Tibial nerve (tissue), 4 donors: ENCODE data around the gene OBSCN. TPM values are rescaled to one million over a fixed set of nuclear protein-coding genes. Genes with fewer than 3 reads are reported as not detected.
"Not testable (repeated sequence)": the region's sequence is repeated elsewhere in the genome, so short reads cannot be mapped to it uniquely, and the experiment has no call there.

Source experiments
- DNase-seq, 2 donors: peaks; one replicate each; pipeline ENCODE4 v3.0.0-alpha.2; 2019; ENCODE audit warnings: low spot score in 2 of 2
- H3K27ac ChIP-seq, 4 donors: fragments of 200-600 bp; sonication (generic) in 3 of 4; one replicate each; pipeline ENCODE4 v1.5.1; 2017 to 2019; ENCODE audit warnings: mild to moderate bottlenecking in 1 of 4
- H3K27me3 ChIP-seq, 2 donors: fragments of 200-600 bp; sonication (generic) in 1 of 2; one replicate each; pipeline versions ENCODE4 v1.5.1 to v1.6.0; 2017 to 2019
- H3K36me3 ChIP-seq, 3 donors: fragments of 200-600 bp; sonication (generic); one replicate each; pipeline ENCODE4 v1.5.1; 2018 to 2019
- H3K4me1 ChIP-seq, 4 donors: fragments of 200-600 bp; sonication (generic) in 3 of 4; one replicate each; pipeline ENCODE4 v1.5.1; 2017 to 2019
- H3K4me3 ChIP-seq, 4 donors: fragments of 200-600 bp; sonication (generic) in 3 of 4; one replicate each; pipeline ENCODE4 v1.5.1; 2017 to 2019; ENCODE audit warnings: mild to moderate bottlenecking in 1 of 4, moderate library complexity in 1 of 4
- H3K9me3 ChIP-seq, 4 donors: fragments of 200-600 bp; sonication (generic) in 3 of 4; one replicate each; pipeline ENCODE4 v1.5.1; 2017 to 2019
- EP300 ChIP-seq, 2 donors: sonication (generic); formaldehyde crosslinking; IDR thresholded peaks; one replicate each; pipeline ENCODE4 v1.6.1; 2017; ENCODE audit warnings: antibody characterized with exemption in 2 of 2, mild to moderate bottlenecking in 1 of 2
- POLR2A ChIP-seq, 2 donors: fragments of 450-650 bp; IDR thresholded peaks; one replicate each; pipeline ENCODE4 v1.6.1; 2017; ENCODE audit warnings: antibody characterized with exemption in 2 of 2, mild to moderate bottlenecking in 2 of 2, moderate library complexity in 2 of 2
- WGBS, 2 donors: methylation state at CpG; one replicate each; pipeline ENCODE4 v1.1.5; 2018; 5-methylcytosine and 5-hydroxymethylcytosine counted together
- total RNA-seq, 4 donors: library from RNA; depleted of rRNA; stranded (reverse); fragments of >200 nt; gene quantifications; one replicate each; pipeline ENCODE4 v1.1.0, GENCODE V29; 2016
- TF ChIP-seq, protein P1 (sequence below), 5 experiments: fragments of 200-600 bp in 3 of 5; fragments of 450-650 bp in 2 of 5; sonication (generic) in 3 of 5; IDR thresholded peaks; one replicate each; pipeline ENCODE4 v1.5.1; 2016 to 2019; ENCODE audit warnings: antibody characterized with exemption in 5 of 5, mild to moderate bottlenecking in 3 of 5, moderate library complexity in 2 of 5

The OBSCN gene
- total RNA-seq, 4 donors from 2014 or later = 8.5 to 22.6 (median 19.0) TPM

DNA sequence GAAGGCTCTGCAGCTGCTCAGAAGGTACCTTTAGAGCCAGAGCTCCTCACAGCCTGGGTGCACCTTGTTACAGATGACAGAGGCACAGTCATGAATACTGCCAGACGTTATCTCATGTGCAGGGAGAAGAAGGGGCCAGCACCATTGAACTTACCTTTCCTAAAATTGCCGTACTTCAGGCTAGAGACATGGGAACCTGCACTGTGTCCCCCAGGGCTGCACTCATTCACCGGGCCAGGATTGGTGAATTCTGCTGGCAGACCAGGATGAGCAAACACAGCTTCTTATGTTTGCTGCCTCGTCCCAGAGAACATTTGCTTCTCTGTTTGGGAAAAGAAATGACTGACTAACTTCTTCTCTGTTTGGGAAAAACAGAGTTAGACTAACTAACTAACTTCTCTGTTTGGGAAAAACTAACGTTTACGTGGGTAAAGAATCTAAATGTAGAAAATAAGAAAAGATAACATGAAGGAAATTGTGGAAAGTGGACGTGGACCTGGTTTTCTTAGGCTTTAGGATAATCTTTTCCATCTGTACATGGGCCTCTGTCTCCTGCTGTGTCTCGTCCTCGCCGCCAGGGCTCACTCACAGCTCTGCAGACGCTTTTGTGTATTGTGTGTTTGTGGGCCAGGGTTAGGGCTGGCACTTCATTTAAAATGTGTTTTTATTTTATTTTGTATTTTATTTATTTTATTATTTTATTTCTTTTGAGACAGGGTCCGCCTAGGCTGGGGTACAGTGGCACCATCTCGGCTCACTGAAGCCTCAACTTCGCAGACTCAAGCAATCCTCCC is 9.9 kb downstream of the OBSCN start:
- WGBS, 2 donors = 63 to 66% methylated on average over 14 of the region's 14 CpGs
- Histone ChIP-seq H3K27ac (no peak overlapping the region), H3K27me3 (peaks cover 0 to 6% of the 10 kb centered on the region in 2 donors), H3K4me1 (peaks cover 0 to 15% (median 4%) of the 10 kb centered on the region in 4 donors), H3K4me3 (no peak overlapping the region), H3K36me3 (peaks cover 0 to 14% (median 0%) of the 10 kb centered on the region in 3 donors), H3K9me3 (no peaks in the 10 kb centered on the region)
- no peak for DNase-seq
- TF ChIP-seq, protein P1, sequence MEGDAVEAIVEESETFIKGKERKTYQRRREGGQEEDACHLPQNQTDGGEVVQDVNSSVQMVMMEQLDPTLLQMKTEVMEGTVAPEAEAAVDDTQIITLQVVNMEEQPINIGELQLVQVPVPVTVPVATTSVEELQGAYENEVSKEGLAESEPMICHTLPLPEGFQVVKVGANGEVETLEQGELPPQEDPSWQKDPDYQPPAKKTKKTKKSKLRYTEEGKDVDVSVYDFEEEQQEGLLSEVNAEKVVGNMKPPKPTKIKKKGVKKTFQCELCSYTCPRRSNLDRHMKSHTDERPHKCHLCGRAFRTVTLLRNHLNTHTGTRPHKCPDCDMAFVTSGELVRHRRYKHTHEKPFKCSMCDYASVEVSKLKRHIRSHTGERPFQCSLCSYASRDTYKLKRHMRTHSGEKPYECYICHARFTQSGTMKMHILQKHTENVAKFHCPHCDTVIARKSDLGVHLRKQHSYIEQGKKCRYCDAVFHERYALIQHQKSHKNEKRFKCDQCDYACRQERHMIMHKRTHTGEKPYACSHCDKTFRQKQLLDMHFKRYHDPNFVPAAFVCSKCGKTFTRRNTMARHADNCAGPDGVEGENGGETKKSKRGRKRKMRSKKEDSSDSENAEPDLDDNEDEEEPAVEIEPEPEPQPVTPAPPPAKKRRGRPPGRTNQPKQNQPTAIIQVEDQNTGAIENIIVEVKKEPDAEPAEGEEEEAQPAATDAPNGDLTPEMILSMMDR (IDR thresholded peaks at IDR 0.05) = peak in 1 of 5 experiments; percentile 6
- TF ChIP-seq POLR2A (IDR thresholded peaks at IDR 0.05) (no peak), EP300 (IDR thresholded peaks at IDR 0.05) (no peak)

DNA sequence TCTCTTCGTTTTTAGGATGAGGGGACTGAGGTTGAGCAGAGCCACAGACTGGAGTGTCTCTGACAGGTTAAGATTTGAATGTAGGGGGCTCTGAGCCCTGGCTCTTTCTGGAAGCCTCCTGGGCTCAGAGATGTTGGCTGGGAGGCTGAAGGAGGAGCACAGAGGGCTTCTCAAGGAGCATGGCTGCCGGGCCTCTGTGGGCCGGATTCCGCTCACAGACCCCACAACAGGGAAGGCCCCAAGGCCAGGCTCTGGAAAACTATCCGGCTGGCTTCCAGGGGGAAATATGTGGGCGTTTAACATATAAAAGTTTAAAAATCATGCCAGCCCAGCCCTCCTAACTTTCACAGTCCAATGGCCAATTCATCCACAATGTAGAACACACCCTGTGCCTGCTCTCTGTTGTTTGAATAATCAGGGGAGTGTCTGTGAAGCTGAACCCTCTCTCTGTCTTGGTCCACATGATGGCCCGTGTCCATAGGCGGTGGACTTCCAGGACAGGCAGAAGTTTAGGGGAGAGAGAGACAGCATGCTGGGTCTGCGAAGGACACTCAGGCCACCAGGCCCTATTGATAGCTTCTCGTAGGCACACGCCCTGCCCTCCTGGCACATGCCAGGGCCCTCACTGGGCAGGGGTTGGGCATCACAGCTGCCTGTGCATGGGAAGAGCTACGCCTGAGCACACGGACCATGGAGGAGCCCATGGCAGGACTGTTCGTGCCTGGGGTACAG is 10.8 kb downstream of the OBSCN start:
- no peaks in the 10 kb centered on the region for H3K27me3 ChIP-seq
- H3K27ac ChIP-seq = no peak overlapping the region
- 77 to 78% methylated on average over 12 of the region's 14 CpGs for WGBS, 2 donors
- TF ChIP-seq, protein P1 (IDR thresholded peaks at IDR 0.05) = no peak
- TF ChIP-seq POLR2A (IDR thresholded peaks at IDR 0.05) (no peak), EP300 (IDR thresholded peaks at IDR 0.05) (no peak)
- no peak for DNase-seq
- peaks cover 0 to 6% (median 2%) of the 10 kb centered on the region in 4 donors for H3K4me1 ChIP-seq
- peaks cover 0 to 14% (median 0%) of the 10 kb centered on the region in 3 donors for H3K36me3 ChIP-seq
- H3K4me3 ChIP-seq = no peak overlapping the region
- H3K9me3 ChIP-seq = peaks cover 0 to under 1% (median 0%) of the 10 kb centered on the region in 4 donors

DNA sequence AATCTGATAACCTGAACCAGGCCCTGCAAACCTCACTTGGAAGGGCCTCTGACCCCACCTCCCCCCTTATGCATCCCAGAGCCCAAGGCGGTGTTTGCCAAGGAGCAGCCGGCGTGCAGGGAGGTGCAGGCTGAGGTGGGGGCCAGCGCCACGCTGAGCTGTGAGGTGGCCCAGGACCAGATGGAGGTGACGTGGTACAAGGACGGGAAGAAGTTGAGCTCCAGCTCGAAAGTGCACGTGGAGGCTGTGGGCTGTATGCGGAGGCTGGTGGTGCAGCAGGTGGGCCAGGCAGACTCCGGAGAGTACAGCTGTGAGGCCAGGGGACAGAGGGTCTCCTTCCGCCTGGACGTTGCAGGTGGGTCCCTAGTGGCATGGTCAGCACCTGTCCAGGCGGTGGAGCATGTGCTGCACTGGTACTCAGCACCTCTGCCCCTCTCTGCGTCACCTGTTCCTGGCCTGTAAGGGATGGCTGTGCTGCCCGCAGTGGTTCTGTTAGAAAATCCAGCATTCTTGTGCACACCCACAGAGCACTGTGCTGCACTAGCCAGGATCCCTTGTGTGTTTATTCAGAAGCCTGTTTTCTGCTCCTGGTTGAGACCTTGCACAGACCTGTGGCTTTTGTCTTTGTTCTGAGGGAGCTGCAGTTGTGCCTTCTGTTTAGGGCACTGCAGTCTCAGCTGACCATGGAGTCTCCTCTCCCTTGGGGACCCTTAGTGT is 11.6 kb downstream of the OBSCN start:
- Histone ChIP-seq H3K27me3 (no peaks in the 10 kb centered on the region), H3K4me3 (no peak overlapping the region), H3K4me1 (no peaks in the 10 kb centered on the region), H3K9me3 (peaks cover 0 to 7% (median 0%) of the 10 kb centered on the region in 4 donors), H3K36me3 (peaks cover 0 to 21% (median 0%) of the 10 kb centered on the region in 3 donors), H3K27ac (no peak overlapping the region)
- TF ChIP-seq POLR2A (IDR thresholded peaks at IDR 0.05) = no peak
- no peak for TF ChIP-seq EP300 (IDR thresholded peaks at IDR 0.05)
- TF ChIP-seq, protein P1 (IDR thresholded peaks at IDR 0.05) = no peak
- no peak for DNase-seq
- WGBS, 2 donors = 91 to 94% methylated on average over 12 to 15 of the region's 16 CpGs

DNA sequence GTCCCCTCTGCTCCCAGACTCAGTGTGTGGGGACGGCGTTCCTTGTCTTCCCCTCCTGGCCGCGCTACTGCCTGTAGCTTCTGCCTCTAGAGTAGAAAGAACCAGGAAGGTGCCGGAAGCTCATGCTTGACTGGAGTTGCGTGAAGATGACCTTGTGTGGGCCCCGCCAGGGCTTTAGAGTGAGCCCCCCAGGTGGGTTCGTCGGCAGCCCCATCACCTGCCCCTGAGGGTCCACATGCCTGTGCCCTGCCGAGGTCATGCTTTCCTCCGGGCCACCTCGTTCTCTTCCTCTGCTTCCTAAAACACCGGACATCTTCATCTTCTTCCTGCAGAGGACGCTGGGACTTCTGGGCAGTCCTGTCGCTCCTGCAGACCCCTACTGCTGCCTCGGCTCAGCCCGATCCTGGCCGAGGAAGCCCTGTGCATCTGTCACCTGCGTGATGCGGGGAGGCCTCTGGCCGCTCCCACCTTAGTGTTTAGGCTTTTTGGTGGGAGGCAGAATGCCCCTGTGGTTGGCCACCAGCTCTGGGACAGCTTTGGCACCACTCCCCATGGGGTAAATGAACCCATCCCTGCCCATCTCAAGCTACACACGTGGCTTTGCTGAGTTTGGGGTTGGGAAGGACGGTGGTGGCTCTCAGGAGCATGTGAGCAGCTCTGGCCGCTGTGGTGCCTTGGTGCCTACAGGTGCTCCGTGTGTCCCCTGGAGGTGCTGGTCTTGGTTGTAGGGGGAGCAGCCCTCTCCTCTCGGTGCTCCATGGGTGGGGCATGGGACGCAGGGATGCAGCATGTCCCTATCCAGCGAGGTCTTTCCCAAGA is 12.3 kb downstream of the OBSCN start:
- Histone ChIP-seq H3K4me3 (no peak overlapping the region), H3K9me3 (peaks cover 0 to 15% (median 0%) of the 10 kb centered on the region in 4 donors), H3K4me1 (no peaks in the 10 kb centered on the region), H3K36me3 (peaks cover 0 to 29% (median 0%) of the 10 kb centered on the region in 3 donors), H3K27me3 (no peaks in the 10 kb centered on the region), H3K27ac (no peak overlapping the region)
- WGBS, 2 donors = 91 to 96% methylated on average over 26 to 27 of the region's 28 CpGs
- DNase-seq = no peak
- TF ChIP-seq, protein P1 (IDR thresholded peaks at IDR 0.05) = no peak

DNA sequence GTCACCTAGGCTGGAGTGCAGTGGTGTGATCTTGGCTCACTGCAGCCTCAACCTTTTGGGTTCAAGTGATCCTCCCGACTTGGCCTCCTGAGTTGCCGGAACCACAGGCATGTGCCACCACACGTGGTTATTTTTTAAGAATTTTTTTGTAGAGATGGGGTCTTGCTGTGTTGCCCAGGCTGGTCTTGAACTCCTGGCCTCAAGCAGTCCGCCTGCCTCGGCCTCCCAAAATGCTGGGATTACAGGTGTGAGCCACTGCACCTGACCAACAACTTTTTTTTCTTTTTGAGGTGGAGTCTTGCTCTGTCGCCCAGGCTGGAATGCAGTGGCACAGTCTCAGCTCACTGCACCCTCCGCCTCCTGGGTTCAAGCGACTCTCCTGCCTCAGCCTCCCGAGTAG is 13.3 kb downstream of the OBSCN start:
- not testable (repeated sequence) for H3K4me3 ChIP-seq, H3K4me1 ChIP-seq, DNase-seq, H3K27me3 ChIP-seq, H3K27ac ChIP-seq
- Histone ChIP-seq H3K9me3 (peaks cover 0 to 21% (median 0%) of the 10 kb centered on the region in 4 donors), H3K36me3 (peaks cover 0 to 34% (median 0%) of the 10 kb centered on the region in 3 donors)
- WGBS, 2 donors = 93 to 94% methylated on average over 9 of the region's 9 CpGs
